GM21717 (cell line): ENCODE results near the gene ZNF570.

Experiments used
- ATAC-seq: cut with Tn5 transposase; IDR thresholded peaks from one replicate; pipeline ENCODE4 v1.9.1; 2021; ENCODE audit warnings: mild to moderate bottlenecking, moderate library complexity; ENCODE audit not compliant: unreplicated experiment

The ZNF570 gene

GRCh38 chr19:37468961-37469777 lies at the start of gene ZNF570:
TSS of gene ZNF570 (plus strand) at chr19:37469356. CDS start at chr19:37470355, 999 bp downstream.
- peak; percentile 43 for ATAC-seq

GRCh38 chr19:37452500-37453245 lies 16.5 kb upstream of the ZNF570 start:
- ATAC-seq: no peak

- ATAC-seq: no peak
These were observed 2.8 kb upstream of the ZNF570 start for GRCh38 chr19:37466277-37466797.

GRCh38 chr19:37466798-37467607 lies 2.2 kb upstream of the ZNF570 start, which contains the start of gene ZNF569:
TSS of gene ZNF569 (minus strand) at chr19:37467444. CDS start at chr19:37444921, 22,523 bp downstream.
- ATAC-seq: peak; percentile 68

- no peak for ATAC-seq
These were observed 1.5 kb upstream of the ZNF570 start for GRCh38 chr19:37467608-37468090.

GRCh38 chr19:37470216-37470615 lies 1.1 kb downstream of the ZNF570 start:
- ATAC-seq: no peak

GRCh38 chr19:37472165-37472564 lies 3.0 kb downstream of the ZNF570 start:
- ATAC-seq: no peak

GRCh38 chr19:37484406-37485168 lies 15.4 kb downstream of the ZNF570 start:
- no peak for ATAC-seq

GRCh38 chr19:37492213-37492612 lies 23.1 kb downstream of the ZNF570 start:
- ATAC-seq: no peak

- no peak for ATAC-seq
These were observed 36.8 kb downstream of the ZNF570 start for GRCh38 chr19:37505958-37506386.

- ATAC-seq: peak; percentile 53
These were observed 37.4 kb downstream of the ZNF570 start, which contains the start of gene ZNF793 for GRCh38 chr19:37506387-37507166. TSS of gene ZNF793 (plus strand) at chr19:37506939. CDS start at chr19:37523440, 16,501 bp downstream.

GRCh38 chr19:37507167-37507464 lies 38.0 kb downstream of the ZNF570 start:
- ATAC-seq: no peak

GRCh38 chr19:37511186-37511585 lies 42.0 kb downstream of the ZNF570 start:
- ATAC-seq: no peak

GRCh38 chr19:37511821-37512220 lies 42.7 kb downstream of the ZNF570 start:
- ATAC-seq: no peak

GRCh38 chr19:37513397-37513796 lies 44.2 kb downstream of the ZNF570 start:
- ATAC-seq: no peak

- no peak for ATAC-seq
These were observed 50.7 kb downstream of the ZNF570 start for GRCh38 chr19:37519890-37520289.

GRCh38 chr19:37537391-37537947 lies 68.3 kb downstream of the ZNF570 start:
- no peak for ATAC-seq
